Suppressor macrophage (primary cell): Measurements from ENCODE around the gene DPPA5.
A peak's percentile ranks its signal among the peaks of the same experiment; 100 is the strongest.
"Not testable (repeated sequence)": the region's sequence is repeated elsewhere in the genome, so short reads cannot be mapped to it uniquely, and the experiment has no call there.

Experiments
- DNase-seq, 4 experiments: peaks; one replicate each; pipeline ENCODE4 v3.0.0-alpha.2; 2020 to 2022
- total RNA-seq, 17 experiments: gene quantifications; one replicate each; lab custom pipeline; 2026; ENCODE audit warnings: mixed read lengths in 6 of 17, inconsistent platforms in 3 of 17; lab: John Stamatoyannopoulos, UW

DPPA5 gene
- total RNA-seq = 0 to 0.22 (median 0) reads per million in 17 experiments

GRCh38 chr6:73353636-73354593 is at the start of gene DPPA5:
TSS of gene DPPA5 (minus strand) at chr6:73354276. CDS start at chr6:73354225, 51 bp downstream.
- DNase-seq = no peak

DNA sequence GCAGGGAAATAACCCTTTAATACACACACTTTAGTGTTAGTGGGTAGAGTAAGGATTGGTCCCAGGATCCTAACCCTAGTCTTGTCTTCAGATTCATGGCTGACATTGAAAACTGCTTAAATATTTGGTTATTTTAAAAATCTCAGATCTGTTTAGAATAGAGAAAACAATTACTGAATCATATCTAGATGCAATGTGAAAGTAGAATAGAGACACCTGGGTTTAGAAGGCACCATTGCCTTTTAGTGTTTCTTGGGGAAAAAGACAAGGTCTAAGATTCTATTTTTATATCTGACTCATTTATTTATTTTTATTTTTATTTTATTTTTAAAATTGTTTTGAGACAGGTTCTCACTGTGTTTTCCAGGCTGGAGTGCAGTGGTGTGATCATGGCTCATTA is 46.6 kb upstream of the DPPA5 start:
- no peak for DNase-seq

DNA sequence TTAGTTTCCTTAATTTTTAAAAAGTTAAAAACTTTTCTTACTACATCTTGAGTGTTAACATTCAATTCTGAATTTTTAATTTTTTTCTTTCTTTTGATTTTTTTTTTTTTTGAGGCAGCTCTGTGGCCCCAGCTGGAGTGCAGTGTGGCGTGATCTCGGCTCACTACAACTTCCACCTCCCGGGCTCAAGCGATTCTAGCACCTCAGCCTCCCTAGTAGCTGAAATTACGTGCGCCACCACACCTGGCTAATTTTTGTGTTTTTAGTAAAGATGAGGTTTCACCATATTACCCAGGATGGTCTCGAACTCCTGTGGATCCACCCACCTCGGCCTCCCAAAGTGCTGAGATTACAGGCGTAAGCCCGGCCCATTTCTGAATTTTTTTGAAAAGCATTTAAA is 41.8 kb upstream of the DPPA5 start:
- DNase-seq = no peak

DNA sequence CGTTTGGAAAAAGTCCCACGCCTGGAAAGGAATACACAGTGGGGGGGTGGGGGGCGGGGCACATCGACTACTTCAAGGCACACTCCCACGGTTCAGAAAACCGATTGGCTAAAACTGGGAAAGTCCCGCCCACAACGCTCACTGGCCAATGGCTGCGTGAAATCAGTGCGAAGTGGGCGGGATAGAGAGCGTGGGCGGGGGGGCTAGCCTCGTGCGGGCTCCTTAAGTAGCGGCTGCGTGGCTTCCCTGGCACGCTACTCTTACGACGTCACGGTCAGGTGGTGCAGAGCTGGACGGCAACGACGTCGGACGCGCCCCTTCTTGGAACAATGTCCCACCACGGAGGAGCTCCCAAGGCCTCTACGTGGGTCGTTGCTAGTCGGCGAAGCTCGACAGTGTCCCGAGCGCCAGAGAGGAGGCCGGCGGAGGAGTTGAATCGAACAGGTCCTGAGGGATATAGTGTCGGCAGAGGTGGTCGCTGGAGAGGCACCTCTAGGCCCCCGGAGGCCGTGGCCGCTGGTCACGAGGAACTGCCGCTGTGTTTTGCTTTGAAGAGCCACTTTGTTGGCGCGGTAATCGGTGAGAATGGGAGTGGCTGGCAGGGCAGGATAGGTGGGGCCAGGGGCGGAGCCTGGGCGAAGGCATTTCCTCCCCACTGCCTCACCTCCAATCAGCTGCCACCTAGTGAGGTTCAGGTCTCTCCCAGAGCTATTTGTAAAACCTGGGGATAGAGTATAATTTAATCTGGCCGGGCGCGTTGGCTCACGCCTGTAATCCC is 40.7 kb upstream of the DPPA5 start, which contains the start of gene DDX43:
Gene DDX43, plus strand, starts transcription at position 252 of the 778 bp plus-strand sequence. Its CDS starts 78 bp downstream, at position 330.
- DNase-seq = peak; percentile 50 to 64 (median 62)

DNA sequence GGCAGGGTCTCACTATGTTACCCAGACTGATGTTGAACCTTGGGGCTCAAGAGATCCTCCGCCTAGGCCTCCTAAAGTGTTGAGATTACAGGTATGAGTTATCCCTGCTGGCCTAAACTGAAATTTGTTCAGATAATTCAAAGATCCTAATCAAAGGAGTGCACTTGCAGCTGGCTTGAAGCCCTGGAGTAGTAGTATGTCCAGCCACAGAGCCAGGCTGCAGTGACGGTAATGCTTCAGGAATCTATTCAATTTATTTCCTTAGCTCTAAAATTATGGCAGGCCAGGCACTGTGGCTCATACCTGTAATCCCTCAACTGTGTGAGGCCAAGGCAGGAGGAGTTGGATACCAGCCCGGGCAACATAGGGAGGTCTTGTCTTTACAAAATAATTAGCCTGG is 39.2 kb upstream of the DPPA5 start:
- DNase-seq = no peak

- not testable (repeated sequence) for DNase-seq
These were observed 38.1 kb upstream of the DPPA5 start for GRCh38 chr6:73392188-73392587.

DNA sequence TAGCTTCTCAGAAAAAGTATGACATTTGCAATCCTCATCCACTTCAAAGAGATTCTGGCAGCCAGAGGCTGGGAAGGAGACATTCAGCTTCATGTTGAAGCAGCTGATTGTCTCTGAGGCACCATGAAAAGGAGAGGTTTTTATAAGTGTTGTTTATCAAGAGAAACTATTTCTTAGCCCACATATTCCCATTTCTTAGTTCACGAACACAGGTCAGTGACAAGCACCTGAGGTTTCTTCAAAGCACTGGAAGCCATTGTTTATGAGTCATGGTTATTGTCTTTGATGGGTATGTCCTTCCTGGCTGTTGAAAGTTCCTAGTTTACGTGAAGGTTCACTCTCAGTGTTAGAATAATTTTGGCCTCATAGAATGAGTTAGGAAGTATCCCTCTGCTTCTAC is 37.6 kb upstream of the DPPA5 start:
- DNase-seq = no peak

GRCh38 chr6:73389854-73390253 is 35.8 kb upstream of the DPPA5 start:
- no peak for DNase-seq

- DNase-seq = peak; percentile 68 to 80 (median 72)
These were observed 34.9 kb upstream of the DPPA5 start for GRCh38 chr6:73388800-73389512.

- DNase-seq = peak in 1 of 4 experiments; percentile 6
These were observed 34.3 kb upstream of the DPPA5 start for GRCh38 chr6:73388433-73388799.

GRCh38 chr6:73382462-73383113 is 28.5 kb upstream of the DPPA5 start:
- no peak for DNase-seq

GRCh38 chr6:73381531-73381930 is 27.5 kb upstream of the DPPA5 start:
- DNase-seq = not testable (repeated sequence)

GRCh38 chr6:73377225-73377624 is 23.1 kb upstream of the DPPA5 start:
- no peak for DNase-seq

DNA sequence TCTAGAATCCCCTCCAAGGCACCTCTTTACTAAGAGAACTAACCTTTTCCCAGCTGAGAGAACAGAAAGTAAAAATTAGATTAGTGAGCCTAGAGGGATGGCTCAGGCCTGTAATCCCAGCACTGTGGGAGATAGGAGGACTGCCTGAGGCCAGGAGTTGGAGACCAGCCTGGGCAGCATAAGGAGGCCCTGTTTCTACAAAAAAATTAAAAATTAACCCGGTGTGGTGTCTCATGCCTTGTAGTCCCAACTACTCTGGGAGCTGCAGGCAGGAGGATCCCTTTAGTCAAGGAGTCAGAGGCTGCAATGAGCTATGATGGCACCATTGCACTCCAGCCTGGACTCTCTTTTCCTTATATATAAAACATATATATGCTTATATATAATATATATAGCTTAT is 21.1 kb upstream of the DPPA5 start:
- no peak for DNase-seq

DNA sequence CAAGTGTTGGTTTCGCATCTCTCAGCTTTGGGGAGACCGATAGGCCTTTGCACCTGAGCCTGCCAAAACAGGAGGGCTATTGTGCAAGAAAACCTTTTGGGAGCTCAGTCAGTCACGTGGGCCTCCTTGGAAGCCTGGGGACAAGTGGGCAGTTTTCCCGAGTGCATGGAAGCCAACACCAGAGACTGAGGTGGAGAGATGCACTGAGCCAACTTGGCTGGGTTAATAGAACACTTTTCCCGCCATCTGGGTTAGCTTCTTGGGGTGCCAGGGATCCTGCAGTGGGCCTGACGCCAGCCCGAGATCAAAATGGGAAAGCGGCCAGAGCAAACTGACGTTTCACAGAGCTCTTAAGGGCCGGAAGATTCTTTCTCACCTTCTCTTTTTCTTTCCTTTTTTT is 18.4 kb upstream of the DPPA5 start:
- no peak for DNase-seq

DNA sequence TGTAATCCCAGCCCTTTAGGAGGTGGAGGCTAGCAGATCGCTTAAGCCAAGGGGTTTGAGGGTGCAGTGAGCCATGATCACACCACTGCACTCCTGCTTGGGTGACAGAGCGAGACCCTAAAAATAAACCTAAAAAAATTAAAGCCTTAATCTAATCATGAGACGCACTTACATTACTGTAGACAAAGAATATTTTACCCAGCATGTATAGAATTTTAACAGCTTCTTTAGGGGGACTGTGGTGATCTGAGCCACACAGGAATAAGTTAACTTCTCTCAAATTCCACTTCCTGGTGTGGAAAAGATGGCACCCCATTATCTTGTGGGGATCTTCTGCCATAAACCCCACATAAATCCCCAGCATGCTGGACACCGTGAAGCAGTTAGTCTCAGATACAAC is 17.9 kb upstream of the DPPA5 start:
- no peak for DNase-seq

DNA sequence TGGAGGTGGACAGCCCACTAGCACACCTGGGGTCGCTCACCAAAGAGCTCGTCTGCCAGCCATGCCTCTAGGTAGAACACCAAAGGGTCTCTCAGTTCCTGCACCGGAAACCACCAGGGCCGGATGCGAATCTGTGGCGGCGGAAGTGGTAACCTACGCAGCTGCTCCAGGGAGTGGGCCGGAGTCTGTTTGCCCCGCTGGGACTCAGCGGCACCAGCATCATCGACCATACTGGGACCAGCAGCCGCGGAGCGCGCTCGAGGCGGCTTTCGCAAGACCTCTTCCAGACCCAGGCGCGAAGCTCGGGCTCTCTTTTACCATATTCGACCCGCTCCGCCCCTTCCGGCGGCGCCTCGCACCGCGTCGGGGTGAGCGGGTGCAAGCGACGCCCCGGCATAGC is 15.5 kb upstream of the DPPA5 start, which contains the start of gene OOEP:
Gene OOEP, minus strand, starts transcription at position 335 of the 400 bp plus-strand sequence. Its CDS starts 105 bp downstream, at position 230.
- no peak for DNase-seq

GRCh38 chr6:73369157-73369556 is 15.1 kb upstream of the DPPA5 start:
- DNase-seq = no peak

DNA sequence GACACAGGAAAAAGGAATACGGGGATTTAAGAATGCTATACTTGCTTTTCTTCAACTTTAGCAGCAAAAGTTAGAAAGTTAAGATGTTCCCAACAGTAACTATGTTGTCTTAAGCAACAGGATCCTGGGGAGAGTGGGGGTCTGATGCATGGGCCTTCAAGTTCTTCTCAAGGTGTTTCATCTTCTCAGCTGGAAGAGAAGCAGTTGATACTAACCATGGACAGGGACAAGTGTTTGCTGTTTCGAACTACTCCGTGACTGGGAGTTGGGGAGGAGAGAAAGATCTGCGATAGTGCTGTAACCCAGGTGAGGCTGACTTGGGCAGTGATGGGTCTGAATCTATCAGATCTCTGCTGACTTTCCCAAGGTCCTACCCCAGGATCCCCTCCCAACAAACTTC is 14.6 kb upstream of the DPPA5 start:
- DNase-seq = no peak

DNA sequence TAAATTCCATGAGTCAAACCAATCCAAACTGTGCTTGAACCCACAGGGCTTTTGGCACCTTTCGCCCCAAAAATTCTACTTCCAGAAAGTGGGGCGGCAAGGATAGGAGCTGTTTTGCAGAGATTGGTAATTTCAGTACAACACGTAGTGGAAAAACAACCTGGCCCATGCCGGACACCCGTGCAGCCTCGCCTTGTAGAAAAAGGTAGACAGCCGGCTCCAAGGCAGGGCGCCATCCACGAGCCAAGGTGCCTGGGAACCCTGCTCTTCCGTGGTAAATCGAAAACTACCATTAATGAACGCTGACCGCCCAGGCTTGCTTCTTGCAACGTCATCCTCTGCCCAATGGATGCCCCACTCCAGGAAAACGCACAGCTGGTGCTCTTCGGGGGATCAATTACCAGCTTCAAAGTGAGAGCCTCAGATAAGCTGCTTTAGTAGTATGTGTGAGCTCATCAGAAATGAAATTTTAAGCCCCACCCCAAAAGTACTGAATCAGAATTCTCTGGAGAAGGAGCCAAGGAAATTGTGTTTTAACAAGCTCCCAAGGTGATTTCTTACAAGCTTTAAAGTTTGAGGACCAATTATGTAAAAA is 13.8 kb upstream of the DPPA5 start:
- DNase-seq = no peak

GRCh38 chr6:73364549-73364948 is 10.5 kb upstream of the DPPA5 start:
- no peak for DNase-seq

DNA sequence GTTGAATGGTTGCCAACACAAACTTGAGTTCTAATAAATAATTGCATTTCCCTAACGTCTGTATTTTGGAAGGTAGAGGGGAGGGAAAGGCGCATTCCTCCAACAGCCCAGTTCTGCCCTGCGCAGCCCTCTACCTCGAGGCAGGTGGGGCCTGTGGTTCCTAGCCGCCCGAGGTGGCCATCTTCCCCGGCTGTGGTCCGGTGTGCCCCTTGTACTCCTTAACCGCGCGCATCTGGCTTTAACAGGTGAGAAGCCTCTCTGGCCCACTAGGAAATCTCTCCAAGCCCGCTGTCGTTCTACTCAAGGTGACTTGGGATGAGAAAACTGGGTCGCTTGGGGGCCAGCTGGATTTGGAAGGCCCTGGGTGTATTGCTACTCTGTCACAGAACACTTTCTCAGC is 10.0 kb upstream of the DPPA5 start:
- DNase-seq = no peak
